GM21526 (cell line): Measurements from ENCODE around the gene SLC6A9.
A peak's percentile ranks its signal among the peaks of the same experiment; 100 is the strongest.

Experiments
- ATAC-seq: cut with Tn5 transposase; IDR thresholded peaks from one replicate; pipeline ENCODE4 v1.9.1; 2021; ENCODE audit warnings: moderate library complexity; ENCODE audit not compliant: unreplicated experiment, low FRiP score

The SLC6A9 gene

DNA sequence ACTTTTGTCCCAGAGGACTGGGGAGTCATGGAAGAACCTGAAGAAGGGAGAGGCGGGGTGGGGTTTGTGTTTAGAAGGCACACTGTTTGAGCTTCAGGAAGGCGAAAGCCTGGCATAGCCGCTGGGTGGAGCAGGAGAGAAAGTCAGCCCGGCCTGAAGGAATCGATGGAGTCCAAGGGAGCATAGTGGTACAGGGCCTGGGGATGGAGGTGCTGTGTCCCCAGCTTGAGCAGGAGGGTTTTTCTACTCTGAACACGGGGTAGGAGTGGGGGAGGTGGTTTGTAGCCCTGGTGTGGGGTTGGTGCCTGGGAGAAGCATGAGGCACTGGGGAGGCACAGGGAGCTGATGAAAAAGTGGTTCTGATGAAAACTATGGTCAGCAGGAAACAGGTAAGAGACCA lies 44.5 kb downstream of the SLC6A9 start:
- ATAC-seq = no peak

DNA sequence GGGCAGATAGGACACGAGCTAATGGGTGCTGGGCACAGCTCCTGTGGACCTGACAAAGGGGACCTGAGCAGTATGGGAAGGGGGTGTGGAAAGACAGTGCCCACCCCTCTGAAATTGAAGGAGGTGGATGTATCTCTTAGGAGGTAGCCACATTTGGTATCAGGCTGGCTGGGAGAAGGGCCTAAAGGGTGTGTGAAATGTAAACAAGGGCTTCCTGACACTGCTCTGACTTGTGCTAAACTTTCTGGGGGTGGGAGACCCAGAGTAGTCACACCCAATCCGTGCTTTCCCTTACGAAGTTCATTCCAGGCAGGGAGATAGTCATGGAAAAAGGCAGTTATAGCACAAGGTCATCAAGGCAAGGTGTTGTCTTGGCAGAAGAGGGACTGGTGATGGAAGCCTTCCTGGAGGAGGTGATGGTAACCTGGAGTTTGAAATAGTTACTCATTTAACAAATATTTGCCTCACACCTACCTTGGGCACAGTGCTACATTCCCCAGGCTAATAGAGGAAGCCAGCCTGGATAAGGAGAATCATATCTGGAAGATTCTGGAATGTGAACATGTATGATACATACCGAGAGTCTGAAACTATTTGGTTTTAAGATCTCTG lies 45.2 kb downstream of the SLC6A9 start:
- no peak for ATAC-seq

DNA sequence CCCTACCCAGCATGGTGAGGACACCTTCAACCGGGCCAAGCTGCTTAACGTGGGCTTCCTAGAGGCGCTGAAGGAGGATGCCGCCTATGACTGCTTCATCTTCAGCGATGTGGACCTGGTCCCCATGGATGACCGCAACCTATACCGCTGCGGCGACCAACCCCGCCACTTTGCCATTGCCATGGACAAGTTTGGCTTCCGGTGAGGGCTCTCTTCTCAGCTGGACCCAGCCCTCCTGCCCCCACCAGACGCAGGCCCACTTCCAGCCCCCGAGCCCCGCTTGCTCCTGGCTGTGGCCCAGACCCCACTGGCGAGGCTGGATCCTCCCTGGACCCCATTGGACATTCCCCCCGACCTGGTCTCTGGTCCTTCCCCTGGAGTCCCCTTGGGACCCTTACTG lies 46.4 kb downstream of the SLC6A9 start:
- ATAC-seq = no peak

DNA sequence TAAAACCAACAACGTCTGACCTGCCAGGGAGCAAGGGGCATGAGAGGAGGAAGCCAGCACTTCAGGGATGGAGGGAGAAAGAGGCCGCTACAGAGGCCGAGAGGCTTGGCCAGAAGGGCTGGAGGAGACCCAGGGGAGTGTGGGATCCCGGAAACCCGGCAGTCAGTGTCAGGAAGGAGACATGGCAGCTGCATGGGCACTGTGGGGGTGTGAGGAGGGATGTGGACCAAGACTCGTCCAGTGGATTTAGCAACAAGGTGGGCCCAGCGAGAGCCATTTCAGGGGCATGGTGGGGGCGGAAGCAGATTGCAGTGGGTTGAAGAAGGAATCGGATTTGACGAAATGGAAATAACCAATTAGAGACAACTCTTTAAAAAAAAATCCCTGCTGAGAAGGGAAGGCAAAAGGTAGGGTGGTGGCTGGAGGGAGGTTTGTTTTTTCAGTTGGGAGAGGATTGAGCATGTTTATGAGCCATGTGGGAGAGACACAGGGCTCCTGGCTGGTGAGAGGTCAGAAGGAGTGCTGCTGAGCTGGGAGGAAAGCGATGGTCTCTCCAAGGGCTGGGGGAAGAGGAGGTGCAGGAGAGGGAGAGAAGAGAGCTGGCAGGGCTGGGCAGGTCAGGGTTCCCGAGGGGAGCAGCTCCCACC lies 47.9 kb downstream of the SLC6A9 start:
- ATAC-seq = no peak

DNA sequence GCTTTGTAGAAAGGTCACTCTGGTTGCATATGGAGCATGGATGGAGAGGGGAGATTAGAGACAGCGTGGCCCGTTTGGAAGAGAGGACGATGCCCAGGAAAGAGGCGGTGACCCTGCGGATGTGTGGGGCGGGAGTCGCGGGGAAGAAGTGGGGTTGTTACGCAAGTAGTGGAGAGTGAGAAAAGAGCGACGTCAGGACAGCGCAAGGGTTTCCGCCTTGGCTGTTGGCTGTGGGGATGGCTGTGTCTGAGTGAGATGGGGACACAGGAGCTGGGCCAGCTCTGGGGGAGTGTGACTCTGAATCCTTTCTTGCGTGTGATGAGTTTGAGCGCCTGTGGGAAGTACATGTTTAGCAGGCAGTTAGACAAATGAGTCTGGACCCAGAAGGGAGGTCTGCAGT lies 48.5 kb downstream of the SLC6A9 start:
- ATAC-seq = no peak

DNA sequence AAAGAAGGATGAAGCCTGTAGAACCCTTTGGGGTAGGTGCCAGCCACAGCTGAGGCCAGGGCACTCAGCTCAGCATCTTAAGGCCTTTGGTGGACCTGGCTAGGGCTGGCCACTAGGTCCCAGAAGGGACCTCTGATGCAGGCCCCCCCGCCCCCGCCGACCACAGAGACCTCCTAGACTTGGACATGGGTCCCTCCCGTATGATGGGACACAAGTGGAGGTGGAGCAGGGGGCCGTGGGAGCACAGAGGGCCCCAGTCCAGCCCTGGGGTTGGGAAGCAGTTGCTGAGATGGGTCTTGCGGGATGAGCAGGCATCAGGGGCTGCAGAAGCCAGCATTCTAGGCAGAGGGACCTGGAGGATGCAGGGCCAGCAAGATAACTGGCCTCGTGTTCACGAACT lies 49.0 kb downstream of the SLC6A9 start:
- ATAC-seq = no peak

DNA sequence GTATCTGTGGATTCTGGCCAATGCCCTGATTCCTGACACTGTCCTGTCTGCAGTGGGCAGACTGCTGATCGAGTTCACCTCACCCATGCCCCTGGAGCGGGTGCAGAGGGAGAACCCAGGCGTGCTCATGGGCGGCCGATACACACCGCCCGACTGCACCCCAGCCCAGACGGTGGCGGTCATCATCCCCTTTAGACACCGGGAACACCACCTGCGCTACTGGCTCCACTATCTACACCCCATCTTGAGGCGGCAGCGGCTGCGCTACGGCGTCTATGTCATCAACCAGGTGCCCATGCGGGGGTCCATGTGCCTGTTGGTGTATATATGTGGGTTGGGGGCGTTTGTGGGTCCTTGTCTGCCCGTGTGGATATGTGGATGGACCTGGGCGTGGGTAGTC lies 49.6 kb downstream of the SLC6A9 start:
- ATAC-seq = no peak

DNA sequence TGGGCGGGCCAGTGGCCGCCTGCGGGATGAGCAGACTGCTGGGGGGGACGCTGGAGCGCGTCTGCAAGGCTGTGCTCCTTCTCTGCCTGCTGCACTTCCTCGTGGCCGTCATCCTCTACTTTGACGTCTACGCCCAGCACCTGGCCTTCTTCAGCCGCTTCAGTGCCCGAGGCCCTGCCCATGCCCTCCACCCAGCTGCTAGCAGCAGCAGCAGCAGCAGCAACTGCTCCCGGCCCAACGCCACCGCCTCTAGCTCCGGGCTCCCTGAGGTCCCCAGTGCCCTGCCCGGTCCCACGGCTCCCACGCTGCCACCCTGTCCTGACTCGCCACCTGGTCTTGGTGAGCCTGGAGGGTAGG lies 50.1 kb downstream of the SLC6A9 start:
- ATAC-seq = no peak

DNA sequence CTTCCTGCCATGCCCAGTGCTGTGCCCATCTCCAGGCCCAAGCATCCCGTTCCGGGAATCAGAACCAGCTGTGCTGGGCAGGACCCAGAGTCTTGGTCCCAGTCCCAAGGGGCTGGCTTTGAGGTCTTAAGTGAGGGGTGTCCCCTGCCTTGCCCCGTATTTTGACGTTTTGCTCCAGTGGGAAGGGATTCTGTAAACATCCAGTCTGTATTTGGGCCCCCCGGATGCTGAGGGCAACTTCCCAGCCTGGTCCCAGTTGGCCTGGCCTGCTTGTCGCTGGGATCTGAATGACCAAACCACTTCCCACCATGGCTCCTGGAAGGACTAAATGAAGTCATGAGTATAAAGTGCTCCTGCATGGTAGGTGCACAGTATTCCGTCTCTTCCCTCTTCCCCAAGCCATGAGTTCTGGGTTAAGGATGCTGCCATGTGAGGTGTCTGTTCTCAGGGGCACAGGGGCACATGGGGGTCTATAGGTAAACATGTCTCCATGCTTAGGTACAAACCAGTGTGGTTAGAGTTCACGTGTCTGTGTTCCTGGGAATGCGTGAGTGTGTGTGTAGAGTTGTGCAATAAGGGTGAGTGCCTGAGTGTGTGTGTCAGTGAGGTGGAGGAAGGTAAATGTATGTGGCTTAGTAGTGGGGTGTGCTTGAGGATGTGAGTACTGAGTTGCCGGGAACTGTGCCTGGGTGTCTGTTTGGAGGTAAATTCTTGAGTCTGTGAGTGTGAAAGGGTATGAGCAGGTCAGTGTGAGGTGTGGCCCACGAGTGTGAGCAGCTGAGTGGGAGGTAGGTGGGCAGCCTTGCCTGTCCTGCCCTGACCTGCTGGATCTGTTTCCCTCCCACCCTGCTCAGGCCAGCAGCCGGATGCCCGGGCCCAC lies 50.8 kb downstream of the SLC6A9 start:
- ATAC-seq = no peak

DNA sequence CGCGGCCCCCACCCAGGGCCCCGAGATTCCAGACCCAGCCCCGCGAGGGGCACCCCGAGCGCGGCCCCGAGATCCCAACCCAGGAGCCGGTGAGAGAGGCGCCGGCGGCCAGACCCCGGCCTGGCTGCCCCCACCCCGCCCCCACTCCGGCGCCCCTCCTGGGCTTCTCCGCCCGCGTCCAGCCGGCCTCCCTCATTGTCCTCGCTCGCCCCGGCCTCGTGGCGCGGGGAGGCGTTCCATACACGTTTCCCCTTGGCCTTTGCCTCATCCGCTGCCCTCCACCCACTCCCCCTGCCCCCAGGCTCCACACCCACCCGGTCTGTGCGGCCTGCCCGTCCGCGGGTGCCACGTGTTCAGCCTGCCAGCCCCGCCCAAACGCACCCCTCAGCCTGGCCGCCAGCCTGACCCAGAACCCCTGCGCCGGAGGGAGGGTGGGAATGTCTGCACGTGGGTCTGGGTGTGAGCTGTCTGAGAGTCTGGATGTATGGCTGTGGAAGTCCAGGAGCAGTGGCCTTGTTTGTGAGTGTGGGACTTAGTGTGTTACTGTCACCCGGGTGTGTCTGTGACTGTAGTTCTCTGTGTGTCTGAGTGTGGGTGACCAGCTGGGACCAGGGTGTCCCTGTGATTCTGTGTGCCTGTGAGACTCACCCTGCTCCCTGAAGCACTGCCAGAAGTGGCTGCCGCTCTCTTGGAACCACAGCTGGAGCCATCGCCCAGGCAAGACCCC lies 51.6 kb downstream of the SLC6A9 start:
- ATAC-seq = no peak

DNA sequence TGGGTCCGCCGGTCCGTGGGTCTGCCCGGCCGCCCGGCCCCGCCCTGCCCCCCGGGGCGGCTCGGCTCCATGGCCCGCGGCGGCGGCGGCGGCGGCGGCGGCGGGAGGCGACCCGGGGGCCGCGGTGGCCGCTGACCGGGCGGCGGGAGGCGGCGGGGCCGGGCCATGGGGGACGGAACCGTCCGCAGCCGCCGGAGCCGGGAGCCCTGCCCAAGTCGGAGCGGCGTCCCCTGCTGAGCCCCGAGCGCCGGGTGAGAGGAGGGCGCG lies 52.1 kb downstream of the SLC6A9 start:
- no peak for ATAC-seq

DNA sequence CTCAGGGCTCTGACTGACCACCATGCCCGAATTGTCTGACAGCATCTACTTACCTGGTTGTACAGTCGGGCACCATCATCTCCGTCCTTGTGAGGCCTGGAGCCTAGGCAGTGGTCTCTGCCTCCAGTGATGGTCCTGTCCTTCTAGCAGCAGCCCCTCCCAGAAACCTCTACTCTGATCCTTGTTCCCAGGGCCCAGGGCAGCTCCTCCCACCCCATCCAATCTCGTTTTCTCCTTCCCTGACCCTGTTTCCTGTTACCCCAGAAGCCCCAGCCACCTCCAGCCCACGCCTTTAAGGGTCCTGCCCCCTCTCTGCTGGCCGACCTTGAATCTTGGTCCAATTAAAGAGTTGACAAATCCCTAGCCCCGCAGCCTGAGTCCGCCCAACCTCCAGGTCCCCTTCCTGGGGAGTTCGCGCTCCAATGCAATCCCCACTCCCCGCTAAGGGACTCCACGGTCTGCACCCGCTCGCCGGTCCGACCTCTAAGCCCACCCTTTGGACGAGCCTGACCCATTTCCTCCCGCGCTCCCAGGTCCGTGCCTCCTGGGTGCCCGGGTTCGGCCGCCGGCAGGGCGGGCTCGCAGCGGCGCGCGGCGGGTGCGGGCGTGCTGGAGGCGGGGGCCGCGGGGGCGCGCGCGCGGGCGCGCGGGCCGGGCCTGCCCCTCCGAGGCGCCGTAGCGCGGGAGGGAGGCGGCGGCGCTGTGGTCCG lies 52.6 kb downstream of the SLC6A9 start, which contains the start of gene B4GALT2:
B4GALT2 (plus strand) TSS at position 660 of the 710 bp plus-strand sequence. CDS start 1,951 bp downstream, outside the sequence.
- no peak for ATAC-seq

DNA sequence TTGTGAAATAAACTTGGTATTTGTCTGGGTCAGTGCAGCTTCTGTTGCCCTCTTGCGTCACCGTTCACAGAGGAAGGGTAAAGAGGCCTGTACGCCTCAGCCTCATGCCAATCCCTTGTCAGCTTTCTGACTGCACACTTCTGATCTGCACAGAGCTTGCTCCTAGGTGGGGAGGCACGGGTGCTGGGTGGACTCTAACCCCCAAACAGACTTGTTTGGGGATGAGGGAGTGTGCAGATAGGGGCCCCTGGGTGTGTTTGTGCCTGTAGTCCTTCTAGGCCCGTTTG lies 53.1 kb downstream of the SLC6A9 start:
- no peak for ATAC-seq

DNA sequence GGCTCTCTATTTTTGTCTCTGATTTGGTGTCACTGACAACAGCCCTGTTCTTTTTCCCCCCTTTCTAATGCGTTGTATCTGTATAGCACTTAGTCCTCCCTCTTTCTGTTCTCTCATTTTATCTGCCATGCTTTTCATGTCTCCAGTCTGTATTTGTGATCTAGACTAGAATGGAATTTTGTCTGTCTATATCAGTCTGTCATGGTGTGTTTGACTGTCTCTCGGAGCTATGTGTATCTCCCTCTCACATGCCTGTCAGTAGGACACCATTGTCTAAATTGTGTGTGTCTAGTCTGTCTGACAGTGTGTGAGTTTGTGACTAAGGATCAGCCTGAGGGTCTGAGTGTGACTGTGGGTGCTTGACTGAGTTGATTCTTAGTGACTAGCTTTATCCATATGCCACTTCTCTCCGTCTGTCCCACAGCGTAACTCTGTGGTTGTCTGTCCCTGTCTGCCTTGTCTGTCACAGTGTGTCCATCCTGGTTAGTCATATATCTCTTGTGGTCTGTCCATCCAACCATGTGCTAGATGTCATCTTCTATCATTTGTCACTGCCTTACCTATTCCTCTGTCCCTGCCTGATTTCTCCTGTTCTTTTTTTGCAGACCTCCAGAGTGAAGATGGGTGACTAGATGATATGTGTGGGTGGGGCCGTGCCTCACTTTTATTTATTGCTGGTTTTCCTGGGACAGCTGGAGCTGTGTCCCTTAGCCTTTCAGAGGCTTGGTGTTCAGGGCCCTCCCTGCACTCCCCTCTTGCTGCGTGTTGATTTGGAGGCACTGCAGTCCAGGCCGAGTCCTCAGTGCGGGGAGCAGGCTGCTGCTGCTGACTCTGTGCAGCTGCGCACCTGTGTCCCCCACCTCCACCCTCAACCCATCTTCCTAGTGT lies 53.6 kb downstream of the SLC6A9 start:
- no peak for ATAC-seq

DNA sequence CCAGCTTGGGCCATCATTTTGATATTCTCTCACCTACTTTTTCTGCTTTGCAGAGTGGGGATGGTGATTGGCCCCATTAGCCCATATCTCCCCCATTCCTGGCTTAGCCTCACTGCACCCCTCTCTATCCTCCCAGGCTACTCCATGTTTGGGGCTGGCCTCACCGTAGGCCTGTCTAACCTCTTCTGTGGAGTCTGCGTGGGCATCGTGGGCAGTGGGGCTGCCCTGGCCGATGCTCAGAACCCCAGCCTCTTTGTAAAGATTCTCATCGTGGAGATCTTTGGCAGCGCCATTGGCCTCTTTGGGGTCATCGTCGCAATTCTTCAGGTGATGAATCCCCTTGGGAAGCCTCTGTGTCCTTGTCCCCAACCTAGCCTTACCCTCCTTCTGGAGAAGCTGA lies 54.4 kb downstream of the SLC6A9 start:
- no peak for ATAC-seq

DNA sequence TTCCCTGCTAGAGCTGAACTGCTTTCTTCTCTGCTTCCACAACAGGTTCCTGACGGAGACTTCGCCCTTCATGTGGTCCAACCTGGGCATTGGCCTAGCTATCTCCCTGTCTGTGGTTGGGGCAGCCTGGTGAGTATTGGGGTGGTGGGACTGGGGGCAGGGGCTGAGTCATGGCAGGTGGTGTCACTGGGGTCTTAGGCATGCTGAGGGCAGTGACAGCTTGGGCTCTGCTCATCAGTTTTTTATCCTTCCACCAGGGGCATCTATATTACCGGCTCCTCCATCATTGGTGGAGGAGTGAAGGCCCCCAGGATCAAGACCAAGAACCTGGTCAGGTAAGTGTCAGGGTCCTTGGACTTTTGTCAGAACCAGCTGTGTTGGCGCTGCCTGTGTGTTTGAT lies 55.2 kb downstream of the SLC6A9 start:
- ATAC-seq = no peak

DNA sequence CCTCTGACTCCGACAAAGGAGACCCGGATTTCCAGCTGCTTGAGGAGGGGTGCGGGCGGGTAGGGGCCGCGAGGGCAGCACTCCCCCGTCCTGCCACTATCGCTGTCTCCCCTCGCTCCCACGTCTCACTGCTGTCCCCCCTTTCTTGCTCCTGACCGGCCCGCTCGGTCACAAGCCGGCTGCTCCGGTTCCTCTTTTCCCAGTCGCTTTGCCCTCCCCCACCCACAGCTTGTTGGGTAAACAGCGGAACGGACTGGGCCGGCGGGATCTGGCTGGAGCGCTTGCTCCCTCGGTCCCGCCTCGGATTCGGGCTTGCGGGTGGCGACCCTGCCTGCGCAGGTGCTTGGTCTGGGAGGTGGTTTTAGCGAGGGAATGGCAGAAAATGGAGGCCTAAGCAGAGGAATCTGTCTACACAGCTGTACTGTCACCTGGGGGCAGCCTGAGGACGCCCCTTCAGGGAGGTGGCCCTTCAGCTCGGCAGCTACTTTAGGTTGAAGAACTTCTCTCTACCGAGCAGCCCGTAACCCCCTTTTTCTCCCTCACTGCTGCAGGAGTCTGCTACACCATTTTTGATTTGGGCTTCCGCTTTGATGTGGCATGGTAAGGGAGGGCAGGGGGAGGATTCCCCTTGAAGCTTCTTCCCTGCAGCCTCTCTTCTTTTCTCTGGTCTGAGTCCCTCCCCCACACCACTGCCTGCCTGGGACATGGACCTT lies 55.9 kb downstream of the SLC6A9 start:
- no peak for ATAC-seq

DNA sequence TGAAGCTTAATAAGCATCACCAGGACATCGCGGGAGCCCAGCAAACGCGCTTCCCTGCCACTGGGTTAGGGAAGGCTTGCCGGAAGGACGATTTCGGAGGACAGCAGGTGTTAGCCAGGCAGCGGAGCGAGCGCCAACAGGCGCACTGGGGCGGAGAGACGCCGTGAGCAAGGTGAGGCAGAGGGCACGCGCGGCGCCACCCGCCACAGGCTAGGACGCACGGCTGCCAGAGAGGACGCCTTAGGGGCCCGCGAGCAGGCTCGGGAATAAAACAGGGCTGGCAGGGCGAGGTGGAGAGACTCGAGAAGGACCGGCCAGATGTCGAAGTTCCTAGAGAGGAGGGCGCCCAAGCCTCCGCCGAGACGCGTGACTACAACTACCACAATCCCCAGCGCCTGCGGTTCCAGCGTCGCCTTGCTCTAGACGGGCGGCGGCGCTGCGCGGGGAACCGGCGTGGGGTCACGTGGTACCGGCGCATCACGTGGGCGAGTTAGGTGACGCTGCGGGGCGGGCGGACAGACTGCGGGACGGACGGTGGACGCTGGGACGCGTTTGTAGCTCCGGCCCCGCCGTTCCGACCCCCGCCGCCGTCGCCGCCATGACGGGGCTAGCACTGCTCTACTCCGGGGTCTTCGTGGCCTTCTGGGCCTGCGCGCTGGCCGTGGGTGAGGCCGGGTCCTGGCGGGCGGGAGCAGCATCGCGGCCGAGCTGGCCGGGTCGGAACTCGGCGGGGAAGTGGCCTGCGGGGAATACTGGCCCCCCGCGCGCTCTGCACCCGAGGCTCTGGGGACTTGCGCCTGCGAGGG lies 56.6 kb downstream of the SLC6A9 start, which contains the start of gene ATP6V0B:
ATP6V0B (plus strand) TSS at position 518 of the 806 bp plus-strand sequence; CDS start at position 599, 81 bp downstream.
- peak; percentile 58 for ATAC-seq
